HL-60 (cell line): ENCODE measurements around the gene DESI1.

ENCODE experiments used
- GABPA ChIP-seq: IDR thresholded peaks from 2 replicates; pipeline ENCODE4 v1.6.1; 2012; ENCODE audit warnings: low read depth
- POLR2AphosphoS5 ChIP-seq: IDR thresholded peaks from 2 replicates; pipeline ENCODE4 v1.6.1; 2012; ENCODE audit warnings: low read depth
- SPI1 ChIP-seq: IDR thresholded peaks from 2 replicates; pipeline ENCODE4 v1.6.1; 2012; ENCODE audit warnings: low read depth, mild to moderate bottlenecking, borderline replicate concordance
- TF ChIP-seq, protein P1 (sequence below): IDR thresholded peaks from one replicate; pipeline ENCODE4 v1.5.1; 2011; ENCODE audit warnings: low read length, control low read depth, inconsistent platforms; ENCODE audit not compliant: insufficient read depth
- TF ChIP-seq, protein P2 (sequence below): IDR thresholded peaks from 2 replicates; pipeline ENCODE4 v1.6.1; 2012; ENCODE audit warnings: low read depth; ENCODE audit not compliant: insufficient replicate concordance

DNA sequence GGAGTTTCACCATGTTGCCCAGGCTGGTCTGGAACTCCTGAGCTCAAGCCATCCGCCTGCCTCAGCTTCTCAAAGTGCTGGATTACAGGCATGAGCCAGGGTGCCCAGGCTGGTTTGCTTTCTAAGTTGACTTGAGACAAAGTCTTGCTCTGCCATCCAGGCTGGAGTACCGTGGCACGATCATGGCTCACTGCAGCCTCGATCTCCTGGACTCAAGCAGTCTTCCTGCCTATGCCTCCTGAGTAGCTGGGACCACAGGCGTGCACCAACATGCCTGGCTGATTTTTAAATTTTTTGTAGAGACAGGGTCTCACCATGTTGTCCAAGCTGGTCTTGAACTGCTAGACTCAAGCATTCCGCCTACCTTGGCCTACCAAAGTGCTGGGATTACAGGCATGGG lies 36.9 kb upstream of the DESI1 start:
- TF ChIP-seq, protein P1, sequence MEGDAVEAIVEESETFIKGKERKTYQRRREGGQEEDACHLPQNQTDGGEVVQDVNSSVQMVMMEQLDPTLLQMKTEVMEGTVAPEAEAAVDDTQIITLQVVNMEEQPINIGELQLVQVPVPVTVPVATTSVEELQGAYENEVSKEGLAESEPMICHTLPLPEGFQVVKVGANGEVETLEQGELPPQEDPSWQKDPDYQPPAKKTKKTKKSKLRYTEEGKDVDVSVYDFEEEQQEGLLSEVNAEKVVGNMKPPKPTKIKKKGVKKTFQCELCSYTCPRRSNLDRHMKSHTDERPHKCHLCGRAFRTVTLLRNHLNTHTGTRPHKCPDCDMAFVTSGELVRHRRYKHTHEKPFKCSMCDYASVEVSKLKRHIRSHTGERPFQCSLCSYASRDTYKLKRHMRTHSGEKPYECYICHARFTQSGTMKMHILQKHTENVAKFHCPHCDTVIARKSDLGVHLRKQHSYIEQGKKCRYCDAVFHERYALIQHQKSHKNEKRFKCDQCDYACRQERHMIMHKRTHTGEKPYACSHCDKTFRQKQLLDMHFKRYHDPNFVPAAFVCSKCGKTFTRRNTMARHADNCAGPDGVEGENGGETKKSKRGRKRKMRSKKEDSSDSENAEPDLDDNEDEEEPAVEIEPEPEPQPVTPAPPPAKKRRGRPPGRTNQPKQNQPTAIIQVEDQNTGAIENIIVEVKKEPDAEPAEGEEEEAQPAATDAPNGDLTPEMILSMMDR: no peak
- TF ChIP-seq POLR2AphosphoS5: no peak
- TF ChIP-seq SPI1: no peak
- TF ChIP-seq GABPA: no peak
- TF ChIP-seq, protein P2, sequence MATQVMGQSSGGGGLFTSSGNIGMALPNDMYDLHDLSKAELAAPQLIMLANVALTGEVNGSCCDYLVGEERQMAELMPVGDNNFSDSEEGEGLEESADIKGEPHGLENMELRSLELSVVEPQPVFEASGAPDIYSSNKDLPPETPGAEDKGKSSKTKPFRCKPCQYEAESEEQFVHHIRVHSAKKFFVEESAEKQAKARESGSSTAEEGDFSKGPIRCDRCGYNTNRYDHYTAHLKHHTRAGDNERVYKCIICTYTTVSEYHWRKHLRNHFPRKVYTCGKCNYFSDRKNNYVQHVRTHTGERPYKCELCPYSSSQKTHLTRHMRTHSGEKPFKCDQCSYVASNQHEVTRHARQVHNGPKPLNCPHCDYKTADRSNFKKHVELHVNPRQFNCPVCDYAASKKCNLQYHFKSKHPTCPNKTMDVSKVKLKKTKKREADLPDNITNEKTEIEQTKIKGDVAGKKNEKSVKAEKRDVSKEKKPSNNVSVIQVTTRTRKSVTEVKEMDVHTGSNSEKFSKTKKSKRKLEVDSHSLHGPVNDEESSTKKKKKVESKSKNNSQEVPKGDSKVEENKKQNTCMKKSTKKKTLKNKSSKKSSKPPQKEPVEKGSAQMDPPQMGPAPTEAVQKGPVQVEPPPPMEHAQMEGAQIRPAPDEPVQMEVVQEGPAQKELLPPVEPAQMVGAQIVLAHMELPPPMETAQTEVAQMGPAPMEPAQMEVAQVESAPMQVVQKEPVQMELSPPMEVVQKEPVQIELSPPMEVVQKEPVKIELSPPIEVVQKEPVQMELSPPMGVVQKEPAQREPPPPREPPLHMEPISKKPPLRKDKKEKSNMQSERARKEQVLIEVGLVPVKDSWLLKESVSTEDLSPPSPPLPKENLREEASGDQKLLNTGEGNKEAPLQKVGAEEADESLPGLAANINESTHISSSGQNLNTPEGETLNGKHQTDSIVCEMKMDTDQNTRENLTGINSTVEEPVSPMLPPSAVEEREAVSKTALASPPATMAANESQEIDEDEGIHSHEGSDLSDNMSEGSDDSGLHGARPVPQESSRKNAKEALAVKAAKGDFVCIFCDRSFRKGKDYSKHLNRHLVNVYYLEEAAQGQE: no peak
